ENCODE measurements around the gene SMAD2.

- TF ChIP-seq CTCF (IDR thresholded peaks at IDR 0.05; ENCODE audit: poor library complexity) (no peak), EZH2 (IDR thresholded peaks at IDR 0.05; ENCODE audit: borderline replicate concordance) (no peak)
Measured at GRCh38 chr18:47838396-47838795, 92.1 kb downstream of the SMAD2 start.
